ENCODE results near the gene SLC1A1.

DNA sequence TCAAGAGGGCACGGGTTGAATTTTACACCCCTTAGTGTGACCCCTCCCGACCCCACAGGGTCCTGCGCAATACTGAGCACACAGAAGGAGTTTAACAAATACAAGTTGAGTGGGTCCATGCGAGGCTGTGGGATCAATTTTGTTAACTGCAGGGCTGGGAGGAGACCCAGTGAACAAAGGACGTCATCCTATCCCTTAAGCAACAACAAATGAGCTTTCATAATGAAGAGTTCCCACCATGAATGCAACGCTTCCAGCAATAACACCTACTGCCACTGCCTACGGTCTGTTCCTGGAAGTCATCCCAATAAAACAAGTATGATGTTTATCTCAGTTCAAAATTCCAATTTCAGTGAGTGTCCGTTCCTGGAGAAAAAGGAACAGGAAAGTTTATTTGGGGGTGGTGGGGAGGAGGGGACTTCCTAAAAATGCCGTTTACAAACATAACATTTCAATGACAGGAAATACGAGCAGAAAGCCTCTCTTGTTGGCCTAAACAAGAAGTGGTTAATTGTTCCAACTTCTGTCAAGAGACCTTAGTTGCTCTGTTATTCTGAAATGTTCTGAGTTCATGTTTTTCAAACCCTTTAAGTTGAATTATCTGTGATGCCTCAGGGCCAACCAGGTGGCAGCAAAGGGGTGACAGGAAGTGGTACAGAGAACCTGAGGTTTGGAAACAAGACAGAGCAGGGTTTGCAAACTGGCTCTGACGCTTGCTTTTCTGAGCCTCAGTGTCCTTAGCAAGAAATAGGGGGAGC, 106.1 kb downstream of the SLC1A1 start:
- TF ChIP-seq CTCF (IDR thresholded peaks at IDR 0.05), result no peak
- no peak for TF ChIP-seq POLR2A (IDR thresholded peaks at IDR 0.05)

Measured in sigmoid colon (tissue), 3 donors.